Kidney glomerular epithelial cell (primary cell): ENCODE results near the gene GDF7.

ENCODE experiments used
- DNase-seq: peaks from one replicate; lab custom pipeline; 2025; lab: John Stamatoyannopoulos, UW

Gene GDF7

GRCh38 chr2:20629181-20629580 is 37.8 kb upstream of the GDF7 start:
- no peak for DNase-seq

- no peak for DNase-seq
Measured at GRCh38 chr2:20629581-20630171, 37.3 kb upstream of the GDF7 start.

GRCh38 chr2:20630967-20631366 is 36.0 kb upstream of the GDF7 start:
- no peak for DNase-seq

GRCh38 chr2:20631617-20632307 is 35.2 kb upstream of the GDF7 start:
- no peak for DNase-seq

- no peak for DNase-seq
Measured at GRCh38 chr2:20632446-20632990, 34.4 kb upstream of the GDF7 start.

- no peak for DNase-seq
Measured at GRCh38 chr2:20633001-20633400, 33.9 kb upstream of the GDF7 start.

GRCh38 chr2:20633794-20634506 is 33.0 kb upstream of the GDF7 start:
- DNase-seq: no peak

- DNase-seq: peak; percentile 41
Measured at GRCh38 chr2:20634507-20635112, 32.3 kb upstream of the GDF7 start.

GRCh38 chr2:20635113-20635510 is 31.8 kb upstream of the GDF7 start:
- peak; percentile 12 for DNase-seq

GRCh38 chr2:20635675-20636584 is 31.0 kb upstream of the GDF7 start:
- peak; percentile 86 for DNase-seq

GRCh38 chr2:20637147-20637546 is 29.8 kb upstream of the GDF7 start:
- DNase-seq: no peak

- no peak for DNase-seq
Measured at GRCh38 chr2:20638014-20638413, 28.9 kb upstream of the GDF7 start.

GRCh38 chr2:20638646-20639430 is 28.1 kb upstream of the GDF7 start:
- peak; percentile 59 for DNase-seq

- no peak for DNase-seq
Measured at GRCh38 chr2:20640411-20641122, 26.4 kb upstream of the GDF7 start.

GRCh38 chr2:20641123-20641985 is 25.6 kb upstream of the GDF7 start:
- peak; percentile 82 for DNase-seq

- peak; percentile 44 for DNase-seq
Measured at GRCh38 chr2:20642055-20642971, 24.6 kb upstream of the GDF7 start.

- no peak for DNase-seq
Measured at GRCh38 chr2:20643060-20643459, 23.9 kb upstream of the GDF7 start.

GRCh38 chr2:20643826-20644225 is 23.1 kb upstream of the GDF7 start:
- DNase-seq: no peak
